Endothelial cell of hepatic sinusoid (primary cell): ENCODE results near the gene CCNI.
"Not testable (repeated sequence)": the region's sequence is repeated elsewhere in the genome, so short reads cannot be mapped to it uniquely, and the experiment has no call there.

Experiments
- in situ Hi-C: cut with HindIII; loops from 2 replicates; pipeline ENCODE4 v1.10.0; 2017; ENCODE audit warnings: low sequenced_read_pairs

CCNI gene

DNA sequence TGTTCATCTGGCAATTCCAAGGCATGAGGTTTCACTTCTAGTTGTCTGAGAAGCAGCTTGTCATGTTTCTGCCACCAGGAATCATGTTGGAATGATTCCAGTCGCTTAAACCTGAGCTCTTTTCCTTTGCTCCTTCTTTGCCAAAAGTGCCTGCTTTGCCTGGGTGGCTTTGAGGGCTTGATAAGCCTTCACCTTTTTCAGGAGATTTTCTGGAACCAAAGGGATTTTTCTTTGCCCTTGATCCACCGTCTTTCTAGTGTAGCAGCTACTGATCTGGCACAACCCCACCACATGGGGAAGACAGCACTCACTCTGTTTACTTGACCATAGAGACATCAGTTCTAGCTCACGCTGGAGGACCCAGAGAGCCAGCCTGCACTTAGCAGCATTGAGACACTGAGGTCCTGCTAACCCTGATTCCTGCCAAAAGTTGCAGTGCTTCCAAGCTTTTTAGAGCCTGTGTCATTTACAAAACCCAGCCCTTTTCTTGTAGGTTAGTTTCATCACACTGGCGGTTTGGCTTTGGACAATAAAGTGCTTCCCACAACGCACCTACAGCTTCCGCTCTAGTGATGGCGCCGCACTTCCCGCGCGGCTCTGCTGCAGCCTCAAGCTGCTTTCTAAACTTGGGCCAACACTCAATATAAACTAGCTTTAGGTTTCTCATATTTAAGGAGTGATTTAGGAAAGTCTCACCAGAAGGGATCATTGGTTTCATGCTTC is 7.3 kb upstream of the CCNI start:
- in situ Hi-C loops = loop anchor here (5.0 kb wide), 1 partner anchor 69 kb away; no protein-coding TSS in a partner anchor

DNA sequence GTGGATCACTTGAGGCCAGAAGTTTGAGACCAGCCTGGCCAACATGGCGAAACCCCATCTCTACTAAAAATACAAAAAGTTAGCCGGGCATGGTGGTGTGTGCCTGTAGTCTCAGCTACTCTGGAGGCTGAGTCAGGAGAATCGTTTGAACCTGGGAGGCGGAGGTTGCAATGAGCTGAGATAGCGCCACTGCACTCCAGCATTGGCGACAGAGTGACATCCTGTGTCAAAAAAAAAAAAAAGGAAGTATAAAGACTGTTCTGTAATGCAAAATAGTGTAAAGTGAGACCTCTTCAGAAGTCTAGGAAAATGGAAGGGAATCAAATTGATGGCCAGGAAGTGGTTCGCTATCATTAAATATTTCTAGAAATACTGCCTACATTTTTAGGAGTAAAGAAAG is 5.0 kb upstream of the CCNI start:
- in situ Hi-C loops = loop anchor here (5.0 kb wide), 1 partner anchor 71 kb away; no protein-coding TSS in a partner anchor

DNA sequence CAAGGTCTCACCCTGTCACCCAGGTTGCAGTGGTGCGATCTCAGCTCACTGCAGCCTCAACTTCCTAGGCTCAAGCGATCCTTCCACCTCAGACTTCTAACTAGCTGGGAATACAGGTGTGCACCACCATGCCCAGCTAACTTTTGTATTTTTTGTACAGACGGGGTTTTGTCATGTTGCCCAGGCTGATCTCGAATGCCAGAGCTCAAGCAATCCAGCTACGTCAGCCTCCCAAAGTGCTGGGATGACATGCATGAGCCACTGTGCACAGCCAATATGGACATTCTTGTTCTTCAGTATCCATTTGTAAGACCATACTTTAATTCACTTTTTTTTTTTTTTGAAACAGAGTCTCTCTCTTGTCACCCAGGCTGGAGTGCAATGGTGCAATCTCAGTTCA is 3.5 kb upstream of the CCNI start:
- in situ Hi-C loops = no loop called here

DNA sequence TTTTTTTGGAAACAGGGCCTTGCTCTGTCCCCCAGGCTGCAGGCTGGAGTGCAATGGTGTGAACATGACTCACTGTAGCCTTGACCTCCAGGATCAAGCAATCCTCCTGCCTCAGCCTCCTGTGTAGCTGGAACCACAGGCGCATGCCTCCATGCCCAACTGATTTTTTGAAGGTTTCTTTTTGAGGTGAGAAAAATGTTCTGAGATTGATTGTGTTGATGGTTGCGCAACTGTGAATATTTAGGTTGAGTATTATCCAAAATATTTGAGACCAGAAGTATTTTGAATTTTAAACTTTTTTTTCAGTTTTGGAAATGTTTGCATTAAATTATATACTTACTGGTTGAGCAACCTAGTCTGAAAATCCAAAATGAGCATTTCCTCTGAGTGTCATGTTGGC is 2.6 kb upstream of the CCNI start:
- in situ Hi-C loops = no loop called here

DNA sequence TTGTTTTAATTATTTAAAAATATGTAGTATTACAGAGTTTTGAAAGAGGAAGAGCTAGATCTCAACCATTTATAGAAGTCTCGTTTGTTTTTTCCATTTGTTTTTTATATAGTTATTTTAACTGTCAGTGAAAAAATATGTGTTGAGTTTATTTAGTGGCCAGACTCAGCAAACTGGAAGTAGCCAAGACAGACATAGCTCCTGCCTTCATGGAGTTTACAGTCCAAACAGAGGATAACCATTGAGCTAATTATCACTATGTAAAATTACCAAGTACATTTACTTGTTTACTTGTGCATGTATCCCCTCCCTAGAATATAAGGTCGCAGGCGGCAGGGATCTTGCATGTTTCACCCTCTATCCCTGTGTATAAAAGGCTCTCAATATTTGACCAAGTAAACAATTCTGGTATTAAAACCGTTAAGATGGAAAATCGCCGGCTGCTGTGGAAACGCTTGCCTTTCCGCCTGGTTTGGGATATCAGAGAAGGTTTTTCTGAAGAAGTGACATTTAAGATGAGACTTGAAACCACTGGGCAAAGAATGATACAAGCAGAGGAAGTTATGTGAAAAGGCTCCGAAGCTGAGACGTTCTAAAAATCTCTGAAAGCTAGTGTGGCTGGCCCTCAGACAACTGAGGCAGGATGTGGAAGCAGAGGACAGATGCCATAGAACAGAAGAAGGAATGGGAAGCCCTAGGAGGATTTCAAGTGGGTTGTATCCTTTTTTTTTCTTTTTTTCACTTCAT is 1.3 kb upstream of the CCNI start:
- in situ Hi-C loops = no loop called here

DNA sequence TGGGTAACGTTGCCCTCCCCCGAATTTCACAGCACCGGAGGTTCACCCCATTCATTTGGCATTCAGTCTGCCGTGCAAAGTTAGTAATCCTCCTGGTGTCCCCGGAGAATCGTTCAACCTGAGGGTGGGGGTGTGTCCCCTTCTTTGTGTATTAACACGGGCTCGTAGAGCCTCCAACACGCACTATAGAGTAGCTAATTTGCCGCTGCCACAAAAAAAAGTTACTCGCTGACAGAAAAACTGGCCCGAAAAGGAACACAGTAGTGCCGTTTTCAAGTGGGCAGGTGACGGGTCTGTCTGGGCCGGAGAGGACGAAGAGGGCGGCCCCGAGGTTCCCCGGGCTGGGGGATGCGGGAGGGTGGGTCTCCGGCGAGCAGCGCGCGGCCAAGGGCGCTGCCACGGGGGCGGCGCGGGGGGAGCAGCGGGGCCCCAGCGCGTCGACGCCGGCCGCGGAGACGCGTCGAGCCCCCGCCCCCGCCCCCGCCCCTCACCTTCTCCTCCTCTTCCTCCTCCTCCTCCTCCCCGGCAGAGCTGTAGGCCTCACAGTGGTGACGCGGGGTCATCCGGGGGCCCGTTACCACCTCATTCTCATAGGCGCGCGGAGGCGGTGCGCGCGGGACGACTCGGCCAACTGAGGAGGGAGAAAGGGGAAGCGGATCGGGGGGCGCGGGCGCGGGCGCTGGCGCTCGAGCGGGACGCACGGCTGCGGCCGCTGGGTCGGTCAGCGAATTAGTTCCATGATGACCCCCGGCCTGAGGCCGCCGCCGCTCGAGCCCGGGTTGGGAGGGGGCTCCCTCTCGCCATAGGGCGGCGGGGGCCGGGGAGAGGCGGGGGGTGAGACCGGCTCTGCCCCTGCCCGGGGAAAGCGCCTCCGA is 571 bp downstream of the CCNI start:
- in situ Hi-C loops = no loop called here

DNA sequence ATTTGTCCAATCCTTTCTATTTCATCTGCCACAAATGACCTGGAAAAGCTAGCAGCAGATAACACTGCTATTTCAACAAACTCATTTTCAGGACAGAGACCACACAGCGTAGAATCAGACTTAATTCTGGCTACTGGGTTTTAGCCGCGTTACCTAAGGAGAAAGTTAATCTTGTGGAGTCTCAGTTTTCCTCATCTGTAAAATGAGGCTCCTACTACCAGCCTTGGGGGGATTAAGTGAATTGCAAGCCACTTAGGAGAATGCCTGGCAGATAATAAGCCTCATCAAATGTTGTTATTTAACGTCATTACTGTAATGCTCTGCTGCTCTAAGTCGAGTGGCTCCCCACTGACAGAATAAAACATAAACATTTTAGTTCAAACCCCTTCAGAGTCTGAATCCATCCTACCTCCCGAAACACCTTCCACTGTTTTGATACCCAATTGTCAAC is 1.4 kb downstream of the CCNI start:
- in situ Hi-C loops = no loop called here

DNA sequence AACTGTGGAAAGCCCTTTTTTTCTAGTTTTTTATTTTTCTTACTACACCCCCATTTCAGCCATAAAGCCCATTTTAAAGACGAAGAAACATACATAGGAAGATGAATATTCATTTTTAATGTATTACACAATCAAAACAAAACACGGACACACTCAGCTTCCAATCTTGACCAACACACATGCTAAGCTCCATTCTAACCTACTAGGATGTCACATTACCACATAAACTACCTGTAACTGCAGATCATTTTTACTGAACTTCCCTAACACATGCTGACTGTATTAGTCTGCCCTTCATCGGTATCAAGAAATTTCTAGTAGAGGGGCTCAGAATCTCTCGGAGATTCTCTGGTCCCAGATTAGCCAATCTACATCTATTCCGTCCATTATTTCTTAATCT is 1.8 kb downstream of the CCNI start:
- in situ Hi-C loops = no loop called here

DNA sequence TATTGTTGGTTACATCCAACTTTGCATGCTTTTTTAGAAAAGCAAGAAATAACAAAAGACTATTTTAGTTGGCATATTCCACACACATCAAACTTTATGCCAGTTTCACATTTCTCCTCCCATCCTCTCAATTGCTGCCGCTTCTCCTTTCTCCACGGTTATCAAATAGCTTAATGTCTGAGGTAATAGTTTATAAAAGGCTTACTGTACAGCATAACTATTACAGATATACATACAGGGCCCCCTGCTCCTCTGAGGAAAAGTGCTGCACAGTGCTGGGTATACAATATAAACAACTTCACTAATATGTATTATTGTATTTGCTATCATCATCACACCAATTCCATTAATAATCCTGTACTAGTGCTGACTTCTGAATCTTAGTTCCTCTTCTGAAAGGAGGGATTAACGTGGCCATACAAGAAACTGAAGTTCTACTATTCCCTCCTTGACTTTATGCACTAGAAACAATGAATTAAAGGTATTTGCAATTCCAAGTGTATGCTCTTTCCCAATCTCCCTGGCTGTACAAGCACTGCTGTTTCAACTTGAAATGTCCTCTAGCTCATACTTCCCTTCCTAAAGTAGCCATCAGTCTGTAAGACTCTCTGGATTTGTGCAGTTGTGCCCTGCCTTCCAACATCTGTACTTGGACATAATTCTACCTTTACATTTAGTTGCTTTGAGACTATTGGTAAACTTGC is 2.5 kb downstream of the CCNI start:
- in situ Hi-C loops = no loop called here

DNA sequence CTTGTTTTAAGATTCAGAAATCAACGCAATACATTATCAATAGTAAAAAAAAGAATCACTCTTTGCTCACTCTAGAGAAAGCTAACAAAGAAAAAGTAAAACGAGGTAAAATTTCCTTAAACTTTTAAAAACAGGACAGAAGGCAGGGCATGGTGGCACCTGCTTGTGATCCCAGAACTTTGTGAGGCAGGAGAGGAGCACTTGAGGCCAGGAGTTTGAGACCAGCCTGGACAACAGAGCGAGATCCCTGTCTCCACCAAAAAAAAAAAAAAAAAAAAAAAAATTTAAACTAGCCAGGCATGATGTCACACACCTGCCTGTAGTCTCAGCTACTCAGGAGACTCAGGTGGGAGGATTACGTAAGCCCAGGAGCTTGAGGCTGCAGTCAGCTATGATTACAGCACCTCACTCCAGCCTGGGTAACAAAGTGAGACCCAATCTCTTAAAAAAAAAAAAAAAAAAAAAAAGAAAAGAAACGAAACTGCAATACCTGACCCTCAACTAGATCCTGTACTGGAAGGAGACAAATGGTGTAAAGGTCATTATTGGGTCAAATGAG is 3.5 kb downstream of the CCNI start:
- in situ Hi-C loops = no loop called here

DNA sequence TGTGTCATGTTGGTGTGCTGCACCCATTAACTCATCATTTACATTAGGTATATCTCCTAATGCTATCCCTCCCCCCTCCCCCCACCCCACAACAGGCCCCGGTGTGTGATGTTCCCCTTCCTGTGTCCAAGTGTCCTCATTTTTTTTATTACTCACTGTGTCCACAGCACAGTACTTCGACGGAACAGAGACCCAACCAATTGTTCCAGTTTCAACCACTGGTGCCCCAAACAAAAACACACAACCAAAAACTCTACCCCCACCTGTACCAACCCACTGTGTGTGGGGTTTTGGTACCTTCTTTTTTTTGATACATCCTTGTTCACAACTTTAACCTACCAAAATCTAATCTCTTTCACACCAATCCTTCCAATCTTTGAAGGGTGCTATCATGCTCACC is 6.3 kb downstream of the CCNI start:
- in situ Hi-C loops = not testable (repeated sequence)

DNA sequence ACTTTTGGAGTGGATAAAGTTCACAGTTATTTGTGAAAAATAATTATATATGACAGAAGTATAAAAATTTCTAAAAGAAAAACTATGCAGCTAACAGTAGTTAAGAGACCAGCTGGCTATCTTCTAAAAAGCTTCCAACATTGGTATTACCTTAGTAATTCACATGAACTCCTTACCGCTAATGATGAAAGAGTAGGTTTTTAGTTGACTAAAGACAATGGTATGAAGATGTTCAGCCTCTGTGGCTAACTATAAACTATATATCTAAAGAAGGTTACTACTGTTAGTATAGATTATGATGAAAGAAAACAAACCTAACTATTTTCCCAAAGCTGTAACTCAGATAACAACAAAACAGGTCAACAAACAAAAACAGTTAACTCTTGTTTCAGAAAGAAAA is 10.4 kb downstream of the CCNI start:
- in situ Hi-C loops = no loop called here

DNA sequence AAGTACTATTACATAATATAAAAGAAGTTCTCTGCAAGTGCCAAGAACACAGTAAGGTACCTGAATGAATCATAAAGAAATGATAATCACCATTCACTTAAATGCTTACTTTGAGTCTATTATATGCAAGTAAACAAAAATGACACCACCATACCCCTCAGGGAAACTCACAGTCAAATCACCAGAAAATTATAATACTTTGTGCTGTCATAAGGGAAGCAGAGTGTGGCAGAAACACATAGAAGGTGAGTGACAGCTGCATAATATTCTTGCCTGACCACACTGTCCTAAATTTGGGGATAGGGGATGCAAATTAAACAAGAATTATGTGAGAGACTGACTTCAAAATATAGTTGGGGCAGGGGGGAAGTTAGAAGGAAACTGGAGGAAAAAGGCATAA is 12.9 kb downstream of the CCNI start:
- in situ Hi-C loops = no loop called here

DNA sequence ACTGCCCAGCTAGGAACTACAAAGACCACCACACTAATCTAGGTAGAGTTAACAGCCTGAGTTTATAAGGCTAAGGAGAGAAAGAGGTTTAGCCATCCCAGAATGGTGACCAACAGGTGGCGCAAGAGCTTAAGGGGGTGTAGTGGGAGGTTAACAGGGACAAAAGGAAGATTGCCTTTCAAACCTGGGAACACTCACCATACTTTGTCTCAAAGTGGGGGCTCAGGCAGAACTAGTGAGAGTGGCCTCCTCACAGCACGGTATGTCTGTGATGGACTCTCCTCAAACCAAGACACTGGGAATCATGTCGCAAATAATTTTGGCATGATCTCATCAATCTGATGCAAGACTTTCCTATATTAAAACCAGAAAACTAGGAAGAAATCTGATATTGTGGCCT is 23.4 kb downstream of the CCNI start:
- in situ Hi-C loops = no loop called here

DNA sequence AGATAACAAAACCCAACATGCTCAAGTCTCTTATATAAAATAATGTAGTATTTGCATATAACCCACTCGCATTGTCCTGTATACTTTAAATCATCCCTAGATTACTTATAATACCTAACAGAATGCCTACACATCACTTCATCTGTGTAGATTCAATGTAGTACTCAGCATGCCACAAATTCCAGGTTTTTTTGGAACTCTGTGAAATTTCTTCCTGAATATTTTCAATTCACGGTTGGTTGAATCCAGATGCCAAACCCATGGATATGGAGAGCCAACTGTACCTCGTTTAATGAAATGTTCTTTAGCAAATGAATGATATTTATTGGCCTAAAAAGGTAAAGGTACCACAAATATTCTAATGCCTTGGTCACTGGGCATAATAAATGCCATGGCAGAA is 24.8 kb downstream of the CCNI start:
- in situ Hi-C loops = no loop called here

DNA sequence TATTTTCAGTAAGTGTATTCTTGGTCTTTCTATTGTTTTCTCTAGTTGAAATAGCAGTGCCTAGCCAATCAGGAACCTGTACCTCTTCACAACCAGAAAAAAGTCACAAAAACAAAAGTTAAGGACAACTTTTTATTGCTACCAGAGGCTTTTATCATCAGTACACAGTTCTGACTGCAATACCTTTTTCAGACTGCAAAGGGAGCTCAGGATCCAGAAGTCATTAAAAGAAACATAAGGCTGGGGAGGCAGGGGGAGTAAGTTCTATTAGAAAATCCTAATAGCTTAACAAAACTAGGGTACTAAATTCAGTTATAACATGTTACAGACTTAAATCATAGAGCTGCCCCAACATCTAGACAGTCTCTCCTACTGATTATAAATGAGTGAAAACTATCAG is 28.8 kb downstream of the CCNI start:
- in situ Hi-C loops = no loop called here

DNA sequence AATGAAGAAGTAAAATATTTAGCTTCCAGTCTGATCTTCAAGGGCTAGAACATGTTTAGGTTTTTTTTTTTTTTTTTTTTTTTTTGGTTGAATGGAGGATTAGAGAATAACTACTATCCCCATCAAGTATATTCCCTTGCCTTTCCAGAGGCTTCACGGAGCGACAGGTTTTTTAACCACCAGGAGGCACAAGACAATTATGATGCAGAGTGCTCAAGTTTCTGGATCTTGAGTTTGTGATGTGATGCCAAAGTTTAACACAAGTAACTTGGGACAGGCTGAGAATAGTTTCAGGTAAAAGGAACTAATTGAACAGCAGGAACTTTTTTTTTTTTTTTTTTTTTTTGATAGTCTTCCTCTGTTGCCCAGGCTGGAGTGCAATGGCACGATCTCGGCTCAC is 30.3 kb downstream of the CCNI start:
- in situ Hi-C loops = no loop called here

DNA sequence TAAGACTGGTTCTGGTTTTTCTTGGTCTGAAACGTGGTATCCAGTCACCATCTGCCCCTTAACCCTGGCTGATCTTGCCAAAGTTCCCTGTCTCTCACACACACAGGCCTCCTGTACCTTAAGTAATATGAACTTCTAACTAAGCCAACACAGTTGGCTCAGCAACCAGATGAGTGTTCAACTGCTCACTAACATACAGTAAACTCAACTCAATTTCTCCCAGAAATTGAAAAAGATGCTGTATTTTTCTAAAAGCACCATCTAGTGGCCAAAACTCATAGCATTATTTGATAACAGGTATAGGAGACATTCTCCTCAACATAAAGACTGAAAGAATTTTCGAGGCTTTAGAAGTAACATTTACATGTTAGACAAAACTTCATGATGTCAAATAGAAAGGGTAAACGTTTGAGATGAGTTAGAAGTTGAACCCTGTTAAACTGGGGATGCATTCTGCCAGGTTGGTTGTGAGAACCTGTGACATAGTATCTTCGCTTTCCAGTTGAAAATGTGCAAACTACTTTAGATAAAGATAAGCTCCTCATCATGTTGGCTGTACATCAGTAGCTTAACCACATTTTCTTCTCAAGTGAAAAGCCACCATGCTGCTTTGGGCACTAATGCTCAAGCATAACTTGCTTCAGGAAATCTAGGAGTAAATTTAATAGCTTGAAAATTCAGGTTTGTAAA is 31.2 kb downstream of the CCNI start:
- in situ Hi-C loops = no loop called here

DNA sequence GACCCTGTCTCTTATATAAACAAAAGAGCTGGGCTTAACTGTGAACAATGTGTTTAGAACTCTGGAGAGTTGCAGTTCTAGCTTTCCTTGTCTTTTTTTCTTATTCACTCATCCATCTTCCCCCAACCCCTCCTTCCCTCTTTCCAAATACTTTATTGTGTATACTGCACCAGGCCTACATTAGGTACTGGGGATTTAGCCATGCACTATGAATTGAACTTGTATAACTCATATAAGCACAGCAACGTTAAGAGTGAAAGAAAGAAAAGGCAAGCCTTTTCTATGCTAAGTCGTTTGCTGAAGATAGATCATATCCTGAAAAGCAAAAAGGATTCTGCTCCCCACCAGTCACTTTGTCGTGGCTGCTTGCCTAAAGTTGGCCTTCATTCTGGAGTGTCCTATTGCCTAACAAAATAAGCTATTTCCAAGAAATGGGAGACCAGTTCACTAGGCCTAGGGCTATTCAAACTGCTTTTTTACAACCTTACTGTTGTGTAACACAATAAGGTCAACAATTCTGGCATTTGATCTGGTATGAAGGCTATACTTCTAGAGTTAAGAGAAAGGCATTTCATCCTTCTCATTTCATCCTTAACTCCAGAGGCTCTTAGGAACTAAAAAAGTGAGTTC is 32.2 kb downstream of the CCNI start:
- in situ Hi-C loops = no loop called here
